Sigmoid colon (tissue), 3 donors: ENCODE results near the gene FBXO9.
"Not testable (repeated sequence)": the region's sequence is repeated elsewhere in the genome, so short reads cannot be mapped to it uniquely, and the experiment has no call there.

Experiments used
- CTCF ChIP-seq, 4 experiments: fragments of 450-650 bp in 3 of 4; fragments of 200-600 bp in 1 of 4; IDR thresholded peaks; one replicate each; pipeline ENCODE4 v1.5.1; 2016 to 2019; ENCODE audit warnings: antibody characterized with exemption in 4 of 4, mild to moderate bottlenecking in 3 of 4, moderate library complexity in 2 of 4
- POLR2A ChIP-seq, 2 donors: fragments of 450-650 bp; IDR thresholded peaks; one replicate each; pipeline ENCODE4 v1.6.1; 2016; ENCODE audit warnings: antibody characterized with exemption in 2 of 2, mild to moderate bottlenecking in 2 of 2, moderate library complexity in 2 of 2

GRCh38 chr6:53052152-53052551 lies 13.1 kb upstream of the FBXO9 start:
- TF ChIP-seq CTCF, POLR2A (IDR thresholded peaks at IDR 0.05): not testable (repeated sequence)
